Measurements from ENCODE around the gene ATG10.
"Not testable (repeated sequence)": the region's sequence is repeated elsewhere in the genome, so short reads cannot be mapped to it uniquely, and the experiment has no call there.

Gene ATG10

DNA sequence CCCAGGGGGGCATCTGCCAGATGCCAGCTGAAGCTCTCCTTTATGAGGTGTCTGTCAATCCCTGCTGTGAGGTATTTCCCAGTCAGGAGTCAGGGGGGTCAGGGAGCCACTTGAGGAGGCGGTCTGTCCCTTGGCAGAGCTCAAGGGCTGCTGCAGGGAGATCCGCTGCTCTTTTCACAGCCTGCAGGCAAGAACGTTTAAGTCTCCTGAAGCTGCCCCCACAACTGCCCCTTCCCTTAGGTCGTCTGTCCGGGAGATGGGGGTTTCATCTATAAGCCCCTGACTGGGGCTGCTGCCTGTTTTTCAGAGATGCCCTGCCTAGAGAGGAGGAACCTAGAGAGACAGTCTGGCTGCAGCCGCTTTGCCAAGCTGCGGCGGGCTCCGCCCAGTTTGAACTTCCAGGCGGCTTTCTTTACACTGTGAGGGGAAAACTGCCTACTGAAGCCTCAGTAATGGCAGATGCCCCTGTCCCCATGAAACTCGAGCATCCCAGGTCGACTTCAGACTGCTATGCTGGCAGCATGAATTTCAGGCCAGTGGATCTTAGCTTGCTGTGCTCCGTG, 158.0 kb downstream of the ATG10 start:
- DNase-seq (ENCODE audit: low read depth), result no peak

GRCh38 chr5:82130602-82131001, 158.8 kb downstream of the ATG10 start:
- DNase-seq (ENCODE audit: low read depth), result no peak

DNA sequence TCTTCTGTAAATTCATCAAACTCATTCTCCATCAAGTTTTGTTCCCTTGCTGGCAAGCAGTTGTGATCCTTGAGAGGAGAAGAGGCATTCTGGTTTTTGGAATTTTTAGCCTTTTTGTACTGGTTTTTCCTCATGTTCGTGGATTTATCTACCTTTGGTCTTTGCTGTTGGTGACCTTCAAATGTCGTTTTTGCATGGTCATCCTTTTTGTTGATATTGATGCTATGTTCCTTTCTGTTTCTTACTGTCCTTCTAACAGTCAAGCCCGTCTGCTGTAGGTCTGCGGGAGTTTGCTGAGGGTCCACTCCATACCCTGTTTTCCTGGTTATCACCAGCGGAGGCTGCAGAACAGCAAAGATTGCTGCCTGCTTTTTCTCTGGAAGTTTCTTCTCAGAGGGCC, 165.4 kb downstream of the ATG10 start:
- no peak for DNase-seq (ENCODE audit: low read depth)

DNA sequence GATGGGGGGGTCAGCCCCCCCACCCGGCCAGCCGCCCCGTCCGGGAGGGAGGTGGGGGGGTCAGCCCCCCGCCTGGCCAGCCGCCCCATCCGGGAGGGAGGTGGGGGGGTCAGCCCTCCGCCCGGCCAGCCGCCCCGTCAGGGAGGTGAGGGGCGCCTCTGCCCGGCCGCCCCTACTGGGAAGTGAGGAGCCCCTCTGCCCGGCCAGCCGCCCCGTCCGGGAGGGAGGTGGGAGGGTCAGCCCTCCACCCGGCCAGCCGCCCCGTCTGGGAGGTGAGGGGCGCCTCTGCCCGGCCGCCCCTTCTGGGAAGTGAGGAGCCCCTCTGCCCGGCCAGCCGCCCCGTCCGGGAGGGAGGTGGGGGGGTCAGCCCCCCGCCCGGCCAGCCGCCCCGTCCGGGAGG, 168.0 kb downstream of the ATG10 start:
- not testable (repeated sequence) for DNase-seq (ENCODE audit: low read depth)

GRCh38 chr5:82142217-82142841, 170.5 kb downstream of the ATG10 start:
- no peak for DNase-seq (ENCODE audit: low read depth)

DNA sequence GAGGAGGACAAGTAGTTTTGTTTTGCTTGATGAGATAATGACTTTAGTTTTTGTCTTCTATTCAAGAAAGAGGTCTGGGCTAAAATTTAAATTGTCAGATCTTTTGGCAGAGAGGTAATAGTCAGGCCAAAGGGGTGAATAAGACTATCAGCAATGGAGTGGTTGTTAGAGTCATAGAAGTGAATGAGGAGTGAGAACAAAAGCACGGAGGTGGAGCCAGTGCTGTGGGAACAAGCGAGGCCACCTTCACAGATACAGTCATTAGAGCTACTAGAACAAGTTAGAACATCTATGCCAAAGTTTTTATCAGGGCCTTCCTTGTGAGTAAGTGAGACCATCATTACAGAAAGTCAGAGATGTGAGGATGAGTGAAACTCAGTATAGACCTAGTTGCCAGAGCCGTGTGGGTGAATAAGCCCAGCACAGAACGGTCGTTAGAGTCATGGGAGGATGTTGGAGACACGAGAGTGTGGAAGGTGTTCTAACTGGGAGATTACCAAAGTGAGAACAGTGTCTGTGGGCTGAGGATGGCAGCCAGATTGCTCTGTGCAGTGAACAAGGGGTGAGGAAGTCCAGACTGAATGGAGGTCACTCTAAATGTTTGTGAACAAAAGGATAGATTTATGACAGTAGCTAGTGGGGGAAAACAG, 171.2 kb downstream of the ATG10 start:
- no peak for DNase-seq (ENCODE audit: low read depth)

DNA sequence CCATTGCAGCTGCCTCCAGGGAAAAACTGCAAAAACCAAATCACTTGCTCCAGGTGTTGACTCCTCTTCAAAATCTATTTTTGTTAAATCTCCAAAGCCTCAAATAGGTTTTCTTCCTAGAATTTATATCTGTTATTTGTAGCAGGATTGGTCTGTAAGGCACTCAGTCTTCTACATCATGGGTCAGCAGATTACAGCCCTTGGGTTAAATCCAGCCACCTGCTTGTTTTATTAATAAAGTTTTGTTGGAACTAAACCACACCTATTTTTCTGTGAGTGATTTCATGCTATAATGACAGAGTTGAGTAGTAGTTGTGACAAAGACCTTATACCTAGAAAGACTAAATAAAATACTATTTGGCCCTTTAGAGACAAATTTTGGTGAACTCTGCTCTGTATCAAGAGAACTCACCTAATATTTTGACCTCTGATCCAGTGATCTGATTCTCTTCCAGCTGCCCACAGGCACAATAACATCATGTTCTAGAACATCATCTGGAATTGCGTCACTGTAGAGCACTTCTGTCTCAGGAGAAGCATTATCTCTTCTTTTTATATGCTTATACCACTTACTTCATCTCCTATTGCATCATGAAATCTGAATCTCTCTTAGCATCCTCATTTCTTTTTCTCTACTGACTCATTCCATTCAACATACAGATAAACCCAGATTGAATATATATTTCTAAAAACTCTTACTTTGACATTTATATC, 176.2 kb downstream of the ATG10 start:
- DNase-seq (ENCODE audit: low read depth), result peak; percentile 91

DNA sequence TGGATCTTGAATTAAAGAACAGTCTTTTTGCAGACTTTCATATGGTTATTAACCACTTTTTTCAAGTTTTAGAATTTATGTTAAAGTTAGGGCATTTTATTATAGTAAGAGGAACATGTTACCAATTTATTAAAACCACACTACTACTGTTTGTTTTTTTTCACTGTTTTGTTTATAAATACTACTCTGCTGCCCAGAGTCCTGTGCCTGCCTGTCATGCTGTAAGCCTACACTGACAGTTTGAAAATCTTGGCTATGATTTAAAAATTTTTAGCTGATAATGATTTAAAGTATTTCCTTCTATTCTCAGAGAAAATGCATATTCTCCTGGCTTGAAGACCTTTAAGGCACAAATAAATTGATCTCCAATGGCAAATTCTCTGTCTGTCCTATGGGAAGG, 177.6 kb downstream of the ATG10 start:
- peak; percentile 42 for DNase-seq (ENCODE audit: low read depth)

GRCh38 chr5:82150559-82150958, 178.7 kb downstream of the ATG10 start:
- DNase-seq (ENCODE audit: low read depth), result peak; percentile 18

- DNase-seq (ENCODE audit: low read depth), result no peak
These were observed 179.4 kb downstream of the ATG10 start for GRCh38 chr5:82151204-82151603.

GRCh38 chr5:82151662-82152061, 179.8 kb downstream of the ATG10 start:
- DNase-seq (ENCODE audit: low read depth), result no peak

GRCh38 chr5:82152978-82153481, 181.2 kb downstream of the ATG10 start:
- DNase-seq (ENCODE audit: low read depth), result no peak

DNA sequence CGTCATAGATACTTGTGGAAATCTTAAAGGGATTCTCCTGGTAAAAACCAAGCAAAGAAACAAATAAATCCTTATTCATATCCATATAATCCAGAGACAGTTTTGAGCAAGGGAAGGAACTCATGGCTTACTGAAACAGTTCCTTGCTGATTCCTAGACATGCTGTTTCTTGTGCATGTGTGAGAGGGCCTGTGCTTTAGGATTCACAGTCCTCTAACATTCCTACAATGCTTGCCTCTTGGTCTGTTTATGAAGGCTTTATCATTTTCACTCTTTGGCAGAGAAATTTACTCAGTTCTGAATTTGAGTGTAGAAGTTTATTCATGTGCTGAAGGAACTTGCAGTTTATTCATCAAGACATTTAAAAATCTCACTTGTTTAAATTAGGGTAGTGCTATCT, 183.0 kb downstream of the ATG10 start:
- DNase-seq (ENCODE audit: low read depth), result no peak

DNA sequence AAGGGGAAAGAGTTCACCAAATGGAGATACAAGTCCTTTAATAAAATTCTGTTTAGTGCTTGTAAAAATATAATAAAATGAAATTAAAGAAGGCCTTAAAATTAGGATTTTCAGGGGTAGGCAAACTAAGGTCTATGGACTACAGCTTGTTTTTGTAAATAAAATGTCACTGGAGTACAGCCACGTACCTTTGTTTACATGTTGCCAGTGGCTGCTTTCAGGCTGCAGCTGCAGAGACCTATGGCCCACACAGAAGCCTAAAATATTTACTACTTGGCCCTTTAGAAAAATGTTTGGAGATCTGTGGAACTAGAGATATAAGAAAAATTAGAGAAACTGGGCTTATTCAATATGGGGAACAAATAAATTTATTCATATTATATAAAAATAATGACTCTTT, 183.5 kb downstream of the ATG10 start:
- no peak for DNase-seq (ENCODE audit: low read depth)

GRCh38 chr5:82156874-82157273, 185.1 kb downstream of the ATG10 start:
- no peak for DNase-seq (ENCODE audit: low read depth)

DNA sequence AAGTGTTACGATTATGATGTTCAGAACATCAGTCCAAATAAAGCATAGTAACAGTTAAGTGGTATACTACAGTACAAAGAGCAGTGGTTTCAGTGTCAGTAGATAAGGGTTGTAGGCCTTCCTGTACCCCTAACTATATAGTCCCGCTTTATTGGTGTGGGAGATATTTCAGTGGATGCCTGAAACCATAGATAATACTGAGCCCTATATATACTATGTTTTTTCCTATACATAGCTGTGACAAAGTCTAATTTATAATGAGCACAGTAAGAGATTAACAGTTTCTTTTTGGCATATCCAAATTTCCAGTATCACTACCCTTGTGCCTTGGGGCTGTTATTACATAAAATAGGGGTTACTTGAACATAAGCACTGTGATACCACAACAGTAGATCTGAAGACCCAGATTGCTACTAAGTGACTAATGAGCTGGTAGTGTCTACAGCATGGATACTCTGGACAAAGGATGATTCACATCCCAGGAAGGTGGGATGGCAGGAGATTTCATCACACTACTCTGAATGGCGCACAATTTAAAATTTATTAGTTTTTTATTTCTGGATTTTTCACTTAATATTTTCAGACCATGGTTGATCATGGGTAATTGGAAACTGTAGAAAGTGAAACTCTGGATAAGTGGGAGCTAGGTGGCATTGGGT, 187.1 kb downstream of the ATG10 start:
- DNase-seq (ENCODE audit: low read depth), result peak; percentile 42

GRCh38 chr5:82160948-82161347, 189.1 kb downstream of the ATG10 start:
- no peak for DNase-seq (ENCODE audit: low read depth)

DNA sequence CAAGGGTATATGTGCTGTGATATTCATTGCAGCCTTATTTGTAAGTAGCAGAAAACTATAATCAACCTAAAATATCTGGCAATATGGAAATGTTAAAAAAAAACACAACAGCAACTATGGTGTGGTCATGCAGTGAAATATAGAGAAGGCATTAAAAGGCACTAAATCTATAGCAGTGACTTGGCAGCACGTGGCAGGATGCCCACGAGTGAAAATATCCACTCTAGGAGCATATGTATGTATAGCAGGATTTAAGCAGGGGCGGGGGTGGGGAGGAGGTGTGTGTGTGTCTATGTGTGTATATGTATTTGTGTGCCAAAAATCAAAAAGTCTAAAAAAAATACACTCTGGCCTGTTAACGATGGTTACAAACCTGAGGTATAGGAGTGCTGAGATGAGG, 190.8 kb downstream of the ATG10 start:
- no peak for DNase-seq (ENCODE audit: low read depth)

DNA sequence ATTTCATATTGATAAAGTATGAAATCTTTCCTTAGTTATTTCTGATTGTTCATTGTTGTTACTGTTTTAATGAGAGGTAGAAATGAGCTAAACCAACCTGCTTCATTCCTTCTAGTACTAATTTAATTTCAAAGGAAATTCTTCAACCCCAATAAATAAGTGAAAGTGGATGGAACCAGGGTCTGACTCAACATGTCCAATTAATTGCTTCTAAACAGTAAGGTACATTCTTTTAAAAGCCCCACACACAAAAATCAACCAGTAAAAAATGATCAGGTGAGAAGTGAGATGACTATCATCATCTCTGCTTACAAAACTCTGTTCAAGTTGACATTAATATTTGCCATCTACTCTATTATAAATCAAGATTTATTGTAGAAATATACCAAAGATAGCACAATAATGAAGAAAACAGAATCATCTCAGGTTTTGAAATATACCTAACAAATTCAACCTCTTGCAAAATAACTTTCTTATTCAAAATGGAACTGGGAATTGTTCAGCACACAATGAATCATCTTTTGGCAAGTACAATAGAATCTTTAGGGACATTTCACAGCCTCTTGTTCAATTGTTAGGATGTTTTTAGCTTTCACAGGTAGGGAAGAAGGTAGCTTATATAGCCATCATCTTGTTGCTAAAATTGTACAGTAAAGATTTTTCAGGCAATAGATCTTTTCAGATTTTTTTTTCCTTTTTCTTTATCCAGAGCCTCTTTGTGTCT, 191.8 kb downstream of the ATG10 start:
- peak; percentile 65 for DNase-seq (ENCODE audit: low read depth)

DNA sequence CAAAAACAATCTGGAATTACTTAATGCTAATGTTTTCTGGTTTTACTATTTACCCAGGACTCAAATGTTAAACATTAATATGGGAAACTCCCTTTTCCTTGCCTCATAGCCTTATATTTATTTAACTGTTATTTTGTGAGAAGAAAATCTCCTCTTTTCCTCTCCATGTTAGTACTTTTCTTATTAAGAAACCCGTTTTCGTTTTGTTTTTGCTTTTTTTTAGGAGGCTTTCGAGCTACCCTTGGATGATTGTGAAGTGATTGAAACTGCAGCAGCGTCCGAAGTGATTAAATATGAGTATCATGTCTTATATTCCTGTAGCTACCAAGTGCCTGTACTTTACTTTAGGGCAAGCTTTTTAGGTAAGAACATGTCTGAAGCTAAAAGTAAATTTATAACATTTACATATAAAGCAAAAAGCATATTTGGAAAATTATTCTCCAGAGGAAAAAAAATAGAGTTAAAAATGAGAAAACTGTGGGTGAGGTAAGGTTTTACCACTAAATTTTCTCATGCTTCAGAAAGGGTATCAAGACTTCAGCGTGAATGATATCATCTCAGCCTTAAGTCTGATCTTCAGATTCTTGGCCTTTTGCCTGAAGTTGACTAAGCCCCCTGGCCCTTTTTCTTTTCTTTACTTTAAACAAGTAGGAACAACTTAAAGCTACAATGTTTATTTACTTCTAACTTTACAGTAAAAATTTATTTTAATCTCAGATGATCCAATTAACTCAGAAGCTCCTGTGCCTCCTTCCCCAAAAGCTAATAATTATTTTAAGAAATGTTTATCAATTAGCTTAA, 192.6 kb downstream of the ATG10 start:
- DNase-seq (ENCODE audit: low read depth), result peak; percentile 47
